Measurements from ENCODE around the gene SLCO1C1. TPM values are rescaled to one million over a fixed set of nuclear protein-coding genes. Genes with fewer than 3 reads are reported as not detected.

The SLCO1C1 gene
- total and polyA plus RNA-seq, 2 experiments from 2014 or later, result not detected

GRCh38 chr12:20704860-20705259 is 9.7 kb downstream of the SLCO1C1 start:
- WGBS, 2 experiments (ENCODE audit: low coverage in 1 of 2, low lambda C conversion rate in 2 of 2, missing lambda C conversion rate in 2 of 2), result 14 to 19% methylated on average over 6 of the region's 6 CpGs
- H3K27ac ChIP-seq, result no peak overlapping the region
- H3K27me3 ChIP-seq (replicated peaks; ENCODE audit: insufficient read depth), result no peaks in the 10 kb centered on the region
- no peaks in the 10 kb centered on the region for H3F3A ChIP-seq (ENCODE audit: insufficient read depth)
- H3K4me3 ChIP-seq, result no peak overlapping the region
- no peak overlapping the region for H3K4me2 ChIP-seq (ENCODE audit: unreplicated experiment)
- no peak for DNase-seq
- H3K79me2 ChIP-seq (ENCODE audit: insufficient read depth), result no peaks in the 10 kb centered on the region
- no peaks in the 10 kb centered on the region for H3K9me3 ChIP-seq (ENCODE audit: low read depth)
- TF ChIP-seq EZH2phosphoT487 (IDR thresholded peaks at IDR 0.05; ENCODE audit: insufficient read depth, low read depth), result no peak
- no peak for TF ChIP-seq EZH2 (IDR thresholded peaks at IDR 0.05; ENCODE audit: insufficient read depth, poor library complexity, severe bottlenecking)
- H3K4me1 ChIP-seq (ENCODE audit: insufficient read depth), result no peaks in the 10 kb centered on the region
- no peaks in the 10 kb centered on the region for H3K9me2 ChIP-seq (ENCODE audit: insufficient read depth)
- no peak overlapping the region for H2AFZ ChIP-seq
- H3K36me3 ChIP-seq (ENCODE audit: low read depth), result no peaks in the 10 kb centered on the region
- H3K9ac ChIP-seq, result no peak overlapping the region
- in situ Hi-C loops (cut with MboI), result no loop called here
- no peaks in the 10 kb centered on the region for H4K20me1 ChIP-seq (ENCODE audit: insufficient read depth)

- Histone ChIP-seq H3K4me2 (ENCODE audit: unreplicated experiment) (no peak overlapping the region), H3K4me3 (no peak overlapping the region), H3K9me3 (ENCODE audit: low read depth) (no peaks in the 10 kb centered on the region), H3K79me2 (ENCODE audit: insufficient read depth) (no peaks in the 10 kb centered on the region), H3K27ac (no peak overlapping the region), H3K4me1 (ENCODE audit: insufficient read depth) (no peaks in the 10 kb centered on the region), H4K20me1 (ENCODE audit: insufficient read depth) (no peaks in the 10 kb centered on the region), H3F3A (ENCODE audit: insufficient read depth) (no peaks in the 10 kb centered on the region), H3K9me2 (ENCODE audit: insufficient read depth) (no peaks in the 10 kb centered on the region), H3K27me3 (replicated peaks; ENCODE audit: insufficient read depth) (no peaks in the 10 kb centered on the region), H3K36me3 (ENCODE audit: low read depth) (no peaks in the 10 kb centered on the region), H3K9ac (no peak overlapping the region), H2AFZ (no peak overlapping the region)
- DNase-seq, result no peak
- in situ Hi-C loops (cut with MboI), result no loop called here
- 26 to 37% methylated on average over 3 of the region's 3 CpGs for WGBS, 2 experiments (ENCODE audit: low coverage in 1 of 2, low lambda C conversion rate in 2 of 2, missing lambda C conversion rate in 2 of 2)
- TF ChIP-seq EZH2 (IDR thresholded peaks at IDR 0.05; ENCODE audit: insufficient read depth, poor library complexity, severe bottlenecking), result no peak
- TF ChIP-seq EZH2phosphoT487 (IDR thresholded peaks at IDR 0.05; ENCODE audit: insufficient read depth, low read depth), result no peak
Observed at GRCh38 chr12:20711846-20712245, 16.7 kb downstream of the SLCO1C1 start.

DNA sequence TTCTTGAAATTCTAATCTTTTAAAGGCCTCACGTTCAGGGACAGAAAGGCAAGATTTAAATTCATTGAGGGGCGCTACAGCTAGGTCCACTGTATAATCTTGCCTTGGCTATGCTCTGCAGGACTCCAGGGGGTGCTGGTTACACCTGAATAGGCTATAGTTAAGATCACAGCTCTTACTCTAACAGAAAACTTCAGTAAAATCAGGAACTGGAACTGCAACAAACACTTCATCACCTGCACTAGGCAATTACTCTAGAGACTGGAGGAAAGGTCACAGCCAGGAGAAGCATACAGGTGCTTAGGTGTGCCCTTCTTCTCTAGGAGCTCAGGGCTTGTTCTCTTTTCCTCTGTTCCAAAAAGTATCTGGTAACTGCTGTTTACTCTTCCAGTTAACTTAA is 20.9 kb downstream of the SLCO1C1 start:
- TF ChIP-seq EZH2 (IDR thresholded peaks at IDR 0.05; ENCODE audit: insufficient read depth, poor library complexity, severe bottlenecking) (no peak), EZH2phosphoT487 (IDR thresholded peaks at IDR 0.05; ENCODE audit: insufficient read depth, low read depth) (no peak)
- in situ Hi-C loops (cut with MboI), result no loop called here
- H3K9me2 ChIP-seq (ENCODE audit: insufficient read depth), result no peaks in the 10 kb centered on the region

GRCh38 chr12:20716985-20717384 is 21.9 kb downstream of the SLCO1C1 start:
- Histone ChIP-seq H3K27ac (no peak overlapping the region), H3K9me2 (ENCODE audit: insufficient read depth) (no peaks in the 10 kb centered on the region), H3K27me3 (replicated peaks; ENCODE audit: insufficient read depth) (no peaks in the 10 kb centered on the region), H3F3A (ENCODE audit: insufficient read depth) (no peaks in the 10 kb centered on the region), H3K9me3 (ENCODE audit: low read depth) (no peaks in the 10 kb centered on the region), H3K4me1 (ENCODE audit: insufficient read depth) (no peaks in the 10 kb centered on the region), H3K4me3 (no peak overlapping the region), H3K79me2 (ENCODE audit: insufficient read depth) (no peaks in the 10 kb centered on the region), H4K20me1 (ENCODE audit: insufficient read depth) (no peaks in the 10 kb centered on the region), H3K36me3 (ENCODE audit: low read depth) (no peaks in the 10 kb centered on the region), H2AFZ (no peak overlapping the region), H3K4me2 (ENCODE audit: unreplicated experiment) (no peak overlapping the region), H3K9ac (no peak overlapping the region)
- TF ChIP-seq EZH2phosphoT487 (IDR thresholded peaks at IDR 0.05; ENCODE audit: insufficient read depth, low read depth) (no peak), EZH2 (IDR thresholded peaks at IDR 0.05; ENCODE audit: insufficient read depth, poor library complexity, severe bottlenecking) (no peak)
- no peak for DNase-seq
- WGBS, 2 experiments (ENCODE audit: low coverage in 1 of 2, low lambda C conversion rate in 2 of 2, missing lambda C conversion rate in 2 of 2), result 65 to 78% methylated on average over 1 of the region's 1 CpG
- in situ Hi-C loops (cut with MboI), result no loop called here

More for the DNA sequence above, 20.9 kb downstream of the SLCO1C1 start:
- DNase-seq, result no peak
- H3K4me1 ChIP-seq (ENCODE audit: insufficient read depth), result no peaks in the 10 kb centered on the region
- 7 to 8% methylated on average over 2 of the region's 2 CpGs for WGBS, 2 experiments (ENCODE audit: low coverage in 1 of 2, low lambda C conversion rate in 2 of 2, missing lambda C conversion rate in 2 of 2)
- H3K36me3 ChIP-seq (ENCODE audit: low read depth), result no peaks in the 10 kb centered on the region
- no peaks in the 10 kb centered on the region for H4K20me1 ChIP-seq (ENCODE audit: insufficient read depth)
- no peak overlapping the region for H3K9ac ChIP-seq
- no peak overlapping the region for H3K27ac ChIP-seq
- no peak overlapping the region for H3K4me3 ChIP-seq
- H3K27me3 ChIP-seq (replicated peaks; ENCODE audit: insufficient read depth), result no peaks in the 10 kb centered on the region
- H3K4me2 ChIP-seq (ENCODE audit: unreplicated experiment), result no peak overlapping the region
- H3F3A ChIP-seq (ENCODE audit: insufficient read depth), result no peaks in the 10 kb centered on the region
- no peaks in the 10 kb centered on the region for H3K9me3 ChIP-seq (ENCODE audit: low read depth)
- H3K79me2 ChIP-seq (ENCODE audit: insufficient read depth), result no peaks in the 10 kb centered on the region
- no peak overlapping the region for H2AFZ ChIP-seq

- Histone ChIP-seq H3K27ac (no peak overlapping the region), H3K4me2 (ENCODE audit: unreplicated experiment) (no peak overlapping the region), H4K20me1 (ENCODE audit: insufficient read depth) (no peaks in the 10 kb centered on the region), H2AFZ (no peak overlapping the region), H3K4me1 (ENCODE audit: insufficient read depth) (no peaks in the 10 kb centered on the region), H3K79me2 (ENCODE audit: insufficient read depth) (no peaks in the 10 kb centered on the region), H3K36me3 (ENCODE audit: low read depth) (no peaks in the 10 kb centered on the region), H3F3A (ENCODE audit: insufficient read depth) (no peaks in the 10 kb centered on the region), H3K9me2 (ENCODE audit: insufficient read depth) (no peaks in the 10 kb centered on the region), H3K9ac (no peak overlapping the region), H3K27me3 (replicated peaks; ENCODE audit: insufficient read depth) (no peaks in the 10 kb centered on the region), H3K4me3 (no peak overlapping the region), H3K9me3 (ENCODE audit: low read depth) (no peaks in the 10 kb centered on the region)
- DNase-seq, result no peak
- no peak for TF ChIP-seq EZH2 (IDR thresholded peaks at IDR 0.05; ENCODE audit: insufficient read depth, poor library complexity, severe bottlenecking)
- in situ Hi-C loops (cut with MboI), result no loop called here
- 13 to 16% methylated on average over 4 of the region's 4 CpGs for WGBS, 2 experiments (ENCODE audit: low coverage in 1 of 2, low lambda C conversion rate in 2 of 2, missing lambda C conversion rate in 2 of 2)
Observed at GRCh38 chr12:20718294-20718693, 23.2 kb downstream of the SLCO1C1 start.

Data from GM23248 (cell line).